ENCODE measurements around the gene CCDC47.
A peak's percentile ranks its signal among the peaks of the same experiment; 100 is the strongest.

The CCDC47 gene

DNA sequence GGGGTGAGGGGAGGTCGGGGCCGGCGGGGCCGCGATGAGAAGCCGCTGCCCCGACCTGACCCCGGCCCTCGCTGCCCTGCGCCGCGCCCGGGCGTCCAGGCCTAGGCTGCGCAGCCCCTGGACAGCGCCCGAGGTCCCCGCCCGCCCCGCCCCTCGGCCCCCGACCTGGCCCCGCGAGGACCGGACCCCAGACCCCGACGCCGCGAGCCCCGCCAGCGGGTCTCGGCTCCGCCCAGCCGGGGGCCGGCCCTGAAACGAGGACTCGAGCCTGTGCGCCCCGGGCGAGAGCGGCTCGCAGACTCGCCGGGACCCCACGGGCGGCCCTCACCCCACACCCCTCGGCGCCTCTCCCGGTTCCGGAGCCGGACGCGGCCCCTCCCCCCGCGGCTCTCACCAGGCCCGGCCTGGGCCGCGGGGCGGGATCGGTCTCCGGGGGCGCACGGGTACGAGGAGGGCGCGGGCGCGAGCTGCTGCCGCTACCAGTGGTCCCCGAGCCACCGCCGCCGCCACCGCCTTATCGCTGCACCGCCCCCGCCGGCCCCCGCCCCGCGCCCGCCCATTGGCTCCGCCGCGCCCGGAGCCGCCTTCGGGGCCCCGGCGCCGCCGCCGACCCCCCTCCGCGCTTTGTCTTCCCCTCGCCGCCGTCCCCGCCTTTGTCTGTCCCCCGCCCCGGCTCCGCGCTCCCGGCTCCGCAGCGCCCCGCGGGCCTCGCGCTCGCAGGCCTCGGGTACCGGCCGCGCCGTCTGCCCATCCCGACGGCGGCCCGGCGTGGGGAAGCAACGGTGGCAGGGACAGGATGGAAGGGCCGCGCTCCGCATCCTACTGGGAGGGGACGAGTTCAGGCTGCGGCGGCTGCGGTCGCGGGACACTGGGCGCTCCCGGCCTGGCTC is 73.5 kb downstream of the CCDC47 start, which contains the start of gene LIMD2:
TSS of gene LIMD2 (minus strand) at position 488 of the 890 bp plus-strand sequence. CDS start 827 bp downstream, outside the sequence.
- Mint-ChIP-seq H3K27ac (peak within 1 kb of the TSS; percentile 94), H3K9me3 (no peaks in the 10 kb centered on the region), H3K4me3 (peak within 1 kb of the TSS; percentile 93), H3K4me1 (peaks cover 70% of the 10 kb centered on the region), H3K36me3 (peaks cover 83% of the 10 kb centered on the region)
- ATAC-seq (peak; percentile 17), DNase-seq (ENCODE audit: low spot score in 2 of 2) (peak; percentile 56 to 87)

DNA sequence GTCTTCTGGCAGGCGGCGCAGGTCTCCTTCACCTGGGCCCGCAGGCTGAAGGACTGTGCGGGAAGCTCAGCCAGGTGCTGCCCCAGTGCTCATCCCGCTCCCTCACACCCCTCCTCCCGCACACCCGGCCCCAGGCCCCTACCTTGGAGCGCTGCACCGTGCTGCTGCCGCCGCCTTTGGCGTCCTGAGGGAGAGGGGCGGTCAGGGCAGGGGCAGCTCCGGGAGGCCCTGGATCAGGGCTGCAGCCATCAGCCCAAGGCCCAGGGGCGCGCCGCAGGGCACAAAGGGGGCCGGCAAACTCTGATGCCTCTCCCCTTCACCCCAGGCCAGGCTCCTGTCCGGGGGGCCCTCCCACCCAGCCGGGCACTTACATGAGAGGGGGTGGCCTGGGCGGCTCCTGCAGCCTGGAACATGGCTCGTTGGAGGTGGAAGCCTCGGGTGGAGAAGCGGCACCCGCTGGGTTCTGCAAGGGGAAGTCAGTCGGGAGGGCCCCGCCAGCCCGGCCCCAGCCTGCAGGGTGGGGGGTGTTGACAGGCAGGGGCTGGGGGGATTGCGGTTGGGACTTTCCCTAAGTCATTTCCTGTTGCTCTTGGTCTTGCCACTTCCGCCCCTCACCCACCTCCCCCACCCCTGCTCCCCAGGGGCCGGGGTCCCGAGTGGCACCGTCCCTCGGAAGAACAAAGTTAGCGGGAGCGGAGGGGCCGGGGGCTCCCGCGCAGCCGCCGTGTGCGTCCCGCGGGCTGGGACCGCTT is 74.3 kb downstream of the CCDC47 start:
- Mint-ChIP-seq H3K4me3 (peak overlapping the region; percentile 93), H3K27ac (peak overlapping the region; percentile 94), H3K9me3 (no peaks in the 10 kb centered on the region), H3K36me3 (peaks cover 88% of the 10 kb centered on the region), H3K4me1 (peaks cover 77% of the 10 kb centered on the region)
- peak; percentile 61 to 92 for DNase-seq (ENCODE audit: low spot score in 2 of 2)
- peak; percentile 31 for ATAC-seq

DNA sequence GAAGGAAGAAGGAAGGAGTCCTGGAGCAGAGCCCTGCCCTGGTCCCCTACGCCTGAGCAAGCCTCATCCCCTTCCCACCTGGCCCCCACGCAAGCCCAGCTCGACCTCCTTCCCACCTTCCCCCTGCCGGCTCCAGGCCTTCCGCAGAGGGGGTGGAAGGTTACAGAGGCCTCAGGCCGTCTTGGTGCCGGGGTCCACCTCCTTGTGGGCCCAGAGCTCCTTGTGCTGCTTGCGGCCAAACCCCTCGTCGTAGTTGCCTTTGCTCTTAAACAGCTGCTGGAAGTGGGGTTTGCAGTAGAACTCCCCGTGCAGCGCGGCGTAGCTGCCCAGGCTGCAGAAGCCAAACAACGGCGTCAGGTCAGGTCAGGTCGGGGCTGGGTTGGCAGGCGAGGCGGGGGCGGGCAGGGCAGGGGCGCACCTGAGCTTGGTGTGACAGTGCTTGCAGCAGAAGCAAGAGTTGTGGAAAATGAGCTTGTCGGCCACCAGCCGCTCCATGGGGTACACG is 75.0 kb downstream of the CCDC47 start:
- peak overlapping the region; percentile 93 for H3K4me3 Mint-ChIP-seq
- peak in 1 of 2 donors; percentile 71 for DNase-seq (ENCODE audit: low spot score in 2 of 2)
- ATAC-seq: no peak
- H3K4me1 Mint-ChIP-seq: peaks cover 75% of the 10 kb centered on the region
- peaks cover 88% of the 10 kb centered on the region for H3K36me3 Mint-ChIP-seq
- no peaks in the 10 kb centered on the region for H3K9me3 Mint-ChIP-seq
- H3K27ac Mint-ChIP-seq: peak overlapping the region; percentile 94

GRCh38 chr17:63697341-63698286 is 75.8 kb downstream of the CCDC47 start:
- H3K27ac Mint-ChIP-seq: peak overlapping the region; percentile 94
- H3K36me3 Mint-ChIP-seq: peaks cover 87% of the 10 kb centered on the region
- DNase-seq (ENCODE audit: low spot score in 2 of 2) (peak; percentile 63 to 92), ATAC-seq (peak; percentile 69)
- H3K4me3 Mint-ChIP-seq: peak overlapping the region; percentile 93
- no peaks in the 10 kb centered on the region for H3K9me3 Mint-ChIP-seq
- H3K4me1 Mint-ChIP-seq: peaks cover 75% of the 10 kb centered on the region

DNA sequence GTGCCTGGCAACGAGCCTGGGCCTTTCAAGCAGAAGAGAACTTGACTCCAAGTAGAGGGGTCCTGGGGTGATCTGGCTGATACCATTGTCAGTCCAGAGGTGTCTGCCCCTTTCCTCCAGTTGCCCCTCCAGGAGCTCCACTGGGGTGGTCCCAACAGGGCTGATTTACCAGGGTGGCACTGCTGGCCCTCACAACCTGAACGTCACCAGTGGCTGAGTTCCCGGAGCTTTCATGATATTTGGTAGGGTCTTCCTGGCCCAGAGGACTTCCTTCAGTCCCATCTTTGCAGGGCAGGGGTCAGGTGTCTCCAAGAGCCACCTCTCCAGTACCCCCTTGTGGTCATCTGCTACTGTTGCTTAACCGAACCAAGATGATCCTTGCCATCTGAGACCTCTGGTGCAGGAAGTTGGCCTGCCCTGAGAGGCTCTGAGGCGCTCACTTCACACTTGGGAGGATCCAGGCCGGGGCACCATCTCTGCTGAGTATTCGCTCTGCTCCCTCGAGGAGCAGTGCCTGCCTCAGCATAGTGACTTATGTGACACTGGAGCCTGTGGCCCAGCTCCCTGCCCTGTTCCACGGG is 76.9 kb downstream of the CCDC47 start:
- DNase-seq (ENCODE audit: low spot score in 2 of 2) (peak in 1 of 2 donors; percentile 66), ATAC-seq (no peak)
- no peaks in the 10 kb centered on the region for H3K9me3 Mint-ChIP-seq
- peak overlapping the region; percentile 94 for H3K27ac Mint-ChIP-seq
- H3K4me1 Mint-ChIP-seq: peaks cover 67% of the 10 kb centered on the region
- H3K36me3 Mint-ChIP-seq: peaks cover 81% of the 10 kb centered on the region
- H3K4me3 Mint-ChIP-seq: peak overlapping the region; percentile 93

- Mint-ChIP-seq H3K4me3 (peak overlapping the region; percentile 93), H3K36me3 (peaks cover 81% of the 10 kb centered on the region), H3K27ac (peak overlapping the region; percentile 94), H3K4me1 (peaks cover 61% of the 10 kb centered on the region), H3K9me3 (no peaks in the 10 kb centered on the region)
- ATAC-seq (no peak), DNase-seq (ENCODE audit: low spot score in 2 of 2) (no peak)
These were observed 77.5 kb downstream of the CCDC47 start for GRCh38 chr17:63695889-63696288.

Data from stimulated activated effector memory CD8-positive, alpha-beta T cell treated with anti-CD3 and anti-CD28 coated beads, Interleukin-12 subunit alpha, Interleukin-12 subunit beta, amount 100 ng/mL, for 72 hours (primary cell).